Upper lobe of left lung (tissue), 6 donors: ENCODE measurements around the gene KPNA5. TPM values are rescaled to one million over a fixed set of nuclear protein-coding genes. Genes with fewer than 3 reads are reported as not detected.
"Not testable (repeated sequence)": the region's sequence is repeated elsewhere in the genome, so short reads cannot be mapped to it uniquely, and the experiment has no call there.

ENCODE experiments used
- ATAC-seq, 2 donors: fragments of 200-7000 bp; cut with Tn5 transposase; one replicate each; pipeline ENCODE4 v1.9.1; 2022; ENCODE audit warnings: mild to moderate bottlenecking in 2 of 2, moderate library complexity in 2 of 2; ENCODE audit not compliant: low FRiP score in 2 of 2
- DNase-seq, 2 donors: peaks; one replicate each; pipeline ENCODE4 v3.0.0-alpha.2; 2019 to 2020
- H3K27ac ChIP-seq, 4 donors: fragments of 200-600 bp; sonication (generic); one replicate each; pipeline ENCODE4 v1.5.1; 2016 to 2019
- H3K27me3 ChIP-seq, 4 donors: fragments of 200-600 bp; sonication (generic); one replicate each; pipeline ENCODE4 v1.5.1; 2017 to 2019
- H3K36me3 ChIP-seq, 4 donors: fragments of 200-600 bp; sonication (generic); one replicate each; pipeline ENCODE4 v1.5.1; 2016 to 2019
- H3K4me1 ChIP-seq, 4 donors: fragments of 200-600 bp; sonication (generic); one replicate each; pipeline ENCODE4 v1.5.1; 2018 to 2019
- H3K4me3 ChIP-seq, 4 donors: fragments of 200-600 bp; sonication (generic); one replicate each; pipeline ENCODE4 v1.5.1; 2017 to 2019; ENCODE audit warnings: mild to moderate bottlenecking in 2 of 4, moderate library complexity in 1 of 4
- H3K9me3 ChIP-seq, 4 donors: fragments of 200-600 bp; sonication (generic); one replicate each; pipeline ENCODE4 v1.5.1; 2018 to 2019
- CTCF ChIP-seq, 6 experiments: fragments of 450-650 bp in 4 of 6; fragments of 200-600 bp in 2 of 6; sonication (generic) in 2 of 6; IDR thresholded peaks; one replicate each; pipeline ENCODE4 v1.5.1; 2016 to 2019; ENCODE audit warnings: antibody characterized with exemption in 6 of 6
- EP300 ChIP-seq, 4 donors: sonication (generic); formaldehyde crosslinking; IDR thresholded peaks; one replicate each; pipeline ENCODE4 v1.5.1; 2017; ENCODE audit warnings: antibody characterized with exemption in 4 of 4, control low read depth in 2 of 4
- POLR2A ChIP-seq, 4 donors: fragments of 450-650 bp; IDR thresholded peaks; one replicate each; pipeline ENCODE4 v1.5.1; 2016 to 2017; ENCODE audit warnings: antibody characterized with exemption in 4 of 4, mild to moderate bottlenecking in 2 of 4
- POLR2AphosphoS5 ChIP-seq, 2 donors: sonication (generic); formaldehyde crosslinking; IDR thresholded peaks; one replicate each; pipeline ENCODE4 v1.5.1; 2017; ENCODE audit warnings: antibody characterized with exemption in 2 of 2
- WGBS, 2 donors: methylation state at CpG; one replicate each; pipeline ENCODE4 v1.1.5; 2017 to 2018; 5-methylcytosine and 5-hydroxymethylcytosine counted together
- total RNA-seq, 6 donors: library from RNA; depleted of rRNA in 4 of 6; stranded (reverse); fragments of >200 nt in 4 of 6; gene quantifications; one replicate each; pipeline versions ENCODE4 v1.1.0 to v1.2.1, GENCODE V29; 2016 to 2021
- donor health status: DM: no; HTN: no; CAD: no; lungs with moderate emphysema.
- donor health status: DM: no; HTN: yes; CAD: no; lungs with severe emphysema.

Gene KPNA5
- total RNA-seq, 6 donors from 2014 or later: 3.1 to 20.1 (median 9.2) TPM

DNA sequence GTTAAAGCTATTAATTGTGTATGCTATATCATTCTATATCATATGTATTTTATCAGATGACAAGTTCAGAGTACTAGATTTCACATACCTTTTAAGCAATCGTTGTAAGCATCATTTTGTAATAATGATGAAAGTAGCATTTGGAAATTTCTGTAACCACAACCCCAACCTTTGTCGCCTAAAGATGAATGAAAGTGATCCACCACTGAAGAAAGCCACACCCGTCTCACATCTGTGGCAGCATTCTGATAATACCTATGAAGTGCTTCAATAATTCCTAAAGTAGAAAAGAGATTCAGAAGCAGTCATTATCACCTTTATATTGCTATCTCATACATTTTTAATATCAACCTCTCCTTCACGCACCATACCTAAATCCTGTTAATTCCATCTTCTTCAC lies 29.1 kb upstream of the KPNA5 start:
- DNase-seq: no peak
- Histone ChIP-seq H3K9me3 (no peaks in the 10 kb centered on the region), H3K36me3 (peaks cover 0 to 52% (median 3%) of the 10 kb centered on the region in 4 donors), H3K27ac (no peak overlapping the region), H3K4me1 (peaks cover 0 to 7% (median 2%) of the 10 kb centered on the region in 4 donors), H3K4me3 (no peak overlapping the region), H3K27me3 (no peaks in the 10 kb centered on the region)
- no peak for ATAC-seq
- TF ChIP-seq EP300 (IDR thresholded peaks at IDR 0.05): no peak
- no peak for TF ChIP-seq CTCF (IDR thresholded peaks at IDR 0.05)
- TF ChIP-seq POLR2AphosphoS5 (IDR thresholded peaks at IDR 0.05): no peak
- no peak for TF ChIP-seq POLR2A (IDR thresholded peaks at IDR 0.05)
- WGBS, 2 donors: 62 to 86% methylated on average over 4 of the region's 4 CpGs

- no peak for DNase-seq
- H3K27ac ChIP-seq: no peak overlapping the region
Observed at GRCh38 chr6:116661594-116661993, 19.4 kb upstream of the KPNA5 start.

GRCh38 chr6:116662202-116662601 lies 18.8 kb upstream of the KPNA5 start:
- Histone ChIP-seq H3K4me3 (no peak overlapping the region), H3K4me1 (peaks cover 11 to 19% (median 16%) of the 10 kb centered on the region in 4 donors), H3K27ac (no peak overlapping the region), H3K36me3 (peaks cover 0 to 21% (median 3%) of the 10 kb centered on the region in 4 donors), H3K9me3 (no peaks in the 10 kb centered on the region), H3K27me3 (no peaks in the 10 kb centered on the region)
- ATAC-seq (no peak), DNase-seq (no peak)
- TF ChIP-seq CTCF (IDR thresholded peaks at IDR 0.05): no peak
- TF ChIP-seq POLR2A (IDR thresholded peaks at IDR 0.05): no peak
- TF ChIP-seq POLR2AphosphoS5 (IDR thresholded peaks at IDR 0.05): no peak
- no peak for TF ChIP-seq EP300 (IDR thresholded peaks at IDR 0.05)
- 92 to 100% methylated on average over 1 of the region's 1 CpG for WGBS, 2 donors

More at GRCh38 chr6:116661594-116661993, 19.4 kb upstream of the KPNA5 start:
- peaks cover 0 to 27% (median 3%) of the 10 kb centered on the region in 4 donors for H3K36me3 ChIP-seq
- no peak for ATAC-seq
- no peaks in the 10 kb centered on the region for H3K27me3 ChIP-seq
- H3K4me3 ChIP-seq: no peak overlapping the region
- no peaks in the 10 kb centered on the region for H3K9me3 ChIP-seq
- no peak for TF ChIP-seq POLR2A (IDR thresholded peaks at IDR 0.05)
- no peak for TF ChIP-seq CTCF (IDR thresholded peaks at IDR 0.05)
- no peak for TF ChIP-seq POLR2AphosphoS5 (IDR thresholded peaks at IDR 0.05)
- H3K4me1 ChIP-seq: peaks cover 7 to 13% (median 10%) of the 10 kb centered on the region in 4 donors

DNA sequence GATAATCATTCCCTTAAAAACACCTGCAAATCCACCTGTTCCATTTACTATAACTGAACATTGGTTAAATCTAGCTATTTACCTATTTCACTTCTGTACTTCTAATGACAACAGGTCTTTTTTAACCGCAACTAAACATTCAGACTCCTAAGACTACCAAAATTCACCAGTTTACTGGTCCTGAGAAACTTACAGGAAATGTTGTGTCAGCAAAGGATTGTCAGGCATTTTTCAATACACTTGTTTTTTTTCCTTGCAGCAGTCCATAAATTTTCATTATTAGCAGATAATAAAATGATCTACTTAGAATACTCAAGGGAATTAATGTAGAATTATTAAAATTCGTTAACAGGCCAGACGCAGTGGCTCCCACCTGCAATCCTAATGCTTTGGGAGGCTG lies 17.7 kb upstream of the KPNA5 start:
- Histone ChIP-seq H3K4me3 (no peak overlapping the region), H3K27ac (no peak overlapping the region), H3K9me3 (no peaks in the 10 kb centered on the region), H3K4me1 (peaks cover 16 to 30% (median 23%) of the 10 kb centered on the region in 4 donors), H3K27me3 (no peaks in the 10 kb centered on the region), H3K36me3 (peaks cover 0 to 10% (median 0%) of the 10 kb centered on the region in 4 donors)
- ATAC-seq: no peak
- no peak for DNase-seq
- WGBS, 2 donors: 88 to 93% methylated on average over 3 of the region's 3 CpGs
- TF ChIP-seq POLR2A (IDR thresholded peaks at IDR 0.05) (no peak), POLR2AphosphoS5 (IDR thresholded peaks at IDR 0.05) (no peak), CTCF (IDR thresholded peaks at IDR 0.05) (no peak), EP300 (IDR thresholded peaks at IDR 0.05) (no peak)

- H3K36me3 ChIP-seq, H3K27ac ChIP-seq, ATAC-seq, H3K27me3 ChIP-seq, DNase-seq, H3K4me3 ChIP-seq, H3K9me3 ChIP-seq: not testable (repeated sequence)
- peaks cover 16 to 31% (median 23%) of the 10 kb centered on the region in 4 donors for H3K4me1 ChIP-seq
- WGBS, 2 donors: 96 to 100% methylated on average over 2 of the region's 2 CpGs
Observed at GRCh38 chr6:116664169-116664568, 16.8 kb upstream of the KPNA5 start.
